ENCODE results near the gene SYTL2.
A peak's percentile ranks its signal among the peaks of the same experiment; 100 is the strongest.
"Not testable (repeated sequence)": the region's sequence is repeated elsewhere in the genome, so short reads cannot be mapped to it uniquely, and the experiment has no call there.

SYTL2 gene

DNA sequence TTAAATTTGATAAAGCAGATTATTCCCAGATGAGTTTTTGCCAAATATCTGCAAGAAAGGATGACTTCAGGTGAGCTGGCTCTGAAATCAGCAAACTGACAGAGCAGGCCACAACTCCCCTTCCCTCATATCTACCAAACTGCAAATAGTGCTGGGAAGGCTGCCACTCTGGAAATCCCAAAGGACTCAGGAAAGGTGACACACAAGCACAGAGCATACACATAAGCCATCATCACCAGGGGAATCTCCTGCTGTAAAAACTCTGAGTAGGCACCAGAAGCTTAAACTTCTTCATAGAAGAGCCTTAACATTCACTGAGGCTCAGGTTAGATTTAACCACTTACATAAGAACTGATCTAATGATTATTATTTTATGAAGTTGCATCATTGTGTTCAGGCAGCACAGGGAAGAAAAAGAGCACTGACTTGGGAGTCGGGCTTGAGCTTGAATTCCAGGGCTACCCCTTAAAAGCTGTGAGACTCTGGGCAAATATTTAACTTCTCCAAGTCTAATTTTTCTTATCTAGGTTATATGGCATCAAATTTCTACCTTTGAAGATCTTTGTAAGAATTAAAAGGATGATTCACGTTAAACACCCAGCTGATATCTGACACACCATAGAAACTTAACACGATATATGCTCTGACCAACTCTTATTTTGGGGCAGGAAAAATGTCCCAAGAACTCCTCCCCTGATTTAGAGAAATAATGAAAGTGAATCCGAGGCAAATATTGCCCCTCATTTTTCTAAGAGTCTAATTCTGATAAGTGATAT lies 15.0 kb downstream of the SYTL2 start:
- DNase-seq (ENCODE audit: low read depth in 2 of 2): no peak

DNA sequence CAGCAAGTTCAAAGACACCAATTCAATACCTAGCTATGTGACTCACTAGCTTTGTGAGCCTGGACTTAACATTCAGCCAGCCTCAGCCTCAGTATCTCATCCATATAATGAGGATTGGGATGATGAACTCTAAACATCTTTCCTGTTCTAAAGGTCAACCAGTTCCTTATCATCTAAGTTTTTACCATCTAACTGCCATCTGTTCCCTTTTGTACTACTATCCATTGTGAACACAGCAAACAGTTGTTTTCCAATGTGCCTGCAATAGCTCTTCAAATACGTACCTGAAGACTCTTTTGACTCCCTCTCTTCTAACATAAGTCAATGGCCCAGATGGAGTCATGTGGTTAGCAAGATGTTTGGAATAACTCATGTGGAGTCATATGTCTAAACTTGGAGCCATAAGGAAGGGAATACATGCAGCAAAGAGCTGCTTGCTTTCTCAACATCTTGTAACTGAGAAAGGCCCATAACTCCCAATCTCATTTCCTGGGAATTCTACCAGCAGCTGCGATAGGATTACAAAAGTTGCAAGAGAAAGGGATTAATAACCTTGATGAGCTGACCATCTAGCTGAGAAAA lies 19.4 kb downstream of the SYTL2 start:
- DNase-seq (ENCODE audit: low read depth in 2 of 2): no peak

- no peak for DNase-seq (ENCODE audit: low read depth in 2 of 2)
Observed at GRCh38 chr11:85787809-85788760, 22.9 kb downstream of the SYTL2 start.

GRCh38 chr11:85787168-85787567 lies 23.8 kb downstream of the SYTL2 start:
- no peak for DNase-seq (ENCODE audit: low read depth in 2 of 2)

- DNase-seq (ENCODE audit: low read depth in 2 of 2): no peak
Observed at GRCh38 chr11:85784480-85785265, 26.3 kb downstream of the SYTL2 start.

DNA sequence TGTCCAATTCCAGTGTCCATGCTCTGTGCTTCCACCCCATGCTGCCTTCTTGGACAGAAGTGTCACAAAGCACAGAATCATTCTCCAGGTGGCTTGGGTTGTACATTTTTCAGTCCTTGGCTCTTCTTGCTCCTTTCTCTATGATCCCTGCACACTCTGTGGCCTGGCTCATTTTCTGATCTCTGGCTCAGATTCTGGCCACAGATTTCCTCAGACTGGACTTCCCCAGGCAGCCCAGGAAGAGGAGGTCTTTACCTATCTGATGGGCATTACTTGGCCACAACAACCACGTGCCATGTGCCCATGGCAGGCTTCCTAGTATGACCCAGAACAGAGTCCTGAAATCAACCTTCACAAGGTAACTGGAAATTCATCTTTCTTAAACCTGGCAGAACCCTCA lies 27.2 kb downstream of the SYTL2 start:
- no peak for DNase-seq (ENCODE audit: low read depth in 2 of 2)

DNA sequence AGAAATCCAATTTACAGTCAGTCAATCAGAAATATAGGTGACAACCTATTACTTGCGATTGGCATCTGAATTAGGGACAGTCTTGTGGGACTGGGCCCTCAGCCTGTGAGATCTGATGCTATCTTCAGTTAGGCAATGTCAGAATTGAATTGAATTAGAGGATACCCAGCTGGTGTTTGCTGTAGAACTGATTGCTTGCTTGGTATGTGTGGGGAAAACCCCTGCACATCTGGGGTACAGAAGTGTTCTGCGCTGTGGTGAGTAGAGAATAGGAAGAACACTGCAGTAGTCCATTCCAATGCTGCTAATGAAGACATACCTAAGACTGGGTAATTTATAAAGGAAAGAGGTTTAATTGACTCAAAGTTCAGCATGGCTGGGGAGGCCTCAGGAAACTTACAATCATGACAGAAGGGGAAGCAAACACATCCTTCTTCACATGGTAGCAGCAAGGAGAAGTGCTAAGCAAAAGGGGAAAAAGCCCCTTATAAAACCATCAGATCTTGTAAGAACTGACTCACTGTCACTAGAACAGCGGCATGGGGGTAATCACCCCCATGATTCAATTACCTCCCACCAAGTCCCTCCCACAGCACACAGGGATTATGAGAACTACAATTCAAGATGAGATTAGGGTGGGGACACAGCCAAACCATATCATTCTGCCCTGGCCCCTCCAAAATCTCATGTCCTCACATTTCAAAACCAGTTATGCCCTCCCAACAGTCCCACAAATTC lies 30.0 kb downstream of the SYTL2 start:
- peak in 1 of 2 donors; percentile 11 for DNase-seq (ENCODE audit: low read depth in 2 of 2)

DNA sequence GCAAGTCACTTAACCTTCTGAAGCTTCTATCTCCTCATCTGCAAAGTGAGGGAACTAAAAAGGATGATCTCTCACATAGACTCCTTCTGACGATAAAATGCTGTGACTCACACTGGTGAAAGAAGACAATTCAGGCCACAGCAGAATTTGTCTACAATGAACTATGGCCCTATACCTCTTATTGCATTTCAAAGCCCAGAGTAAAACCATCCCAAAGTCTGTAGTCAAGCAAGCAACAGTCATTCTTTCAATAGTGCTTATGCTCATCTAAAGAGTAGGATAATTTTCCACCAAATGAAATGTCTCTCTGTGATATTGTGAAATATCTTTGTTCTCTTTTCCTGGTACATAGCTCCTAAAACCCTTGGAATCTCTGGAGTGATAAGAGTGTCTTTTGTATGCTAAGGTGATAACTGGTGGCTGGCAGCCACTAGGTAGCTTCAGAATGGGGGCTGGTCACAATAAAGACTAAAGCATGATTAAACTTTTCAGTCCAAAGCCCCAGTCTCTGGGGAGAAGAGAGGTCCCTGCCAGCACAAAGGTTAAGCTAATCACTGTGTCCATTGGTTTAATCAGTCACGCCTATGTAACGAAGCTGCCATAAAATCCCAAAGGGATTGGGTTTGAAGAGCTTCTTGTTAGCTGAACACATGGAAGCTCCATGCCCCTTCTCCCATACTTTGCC lies 30.8 kb downstream of the SYTL2 start:
- no peak for DNase-seq (ENCODE audit: low read depth in 2 of 2)

- not testable (repeated sequence) for DNase-seq (ENCODE audit: low read depth in 2 of 2)
Observed at GRCh38 chr11:85777603-85777972, 33.4 kb downstream of the SYTL2 start.

DNA sequence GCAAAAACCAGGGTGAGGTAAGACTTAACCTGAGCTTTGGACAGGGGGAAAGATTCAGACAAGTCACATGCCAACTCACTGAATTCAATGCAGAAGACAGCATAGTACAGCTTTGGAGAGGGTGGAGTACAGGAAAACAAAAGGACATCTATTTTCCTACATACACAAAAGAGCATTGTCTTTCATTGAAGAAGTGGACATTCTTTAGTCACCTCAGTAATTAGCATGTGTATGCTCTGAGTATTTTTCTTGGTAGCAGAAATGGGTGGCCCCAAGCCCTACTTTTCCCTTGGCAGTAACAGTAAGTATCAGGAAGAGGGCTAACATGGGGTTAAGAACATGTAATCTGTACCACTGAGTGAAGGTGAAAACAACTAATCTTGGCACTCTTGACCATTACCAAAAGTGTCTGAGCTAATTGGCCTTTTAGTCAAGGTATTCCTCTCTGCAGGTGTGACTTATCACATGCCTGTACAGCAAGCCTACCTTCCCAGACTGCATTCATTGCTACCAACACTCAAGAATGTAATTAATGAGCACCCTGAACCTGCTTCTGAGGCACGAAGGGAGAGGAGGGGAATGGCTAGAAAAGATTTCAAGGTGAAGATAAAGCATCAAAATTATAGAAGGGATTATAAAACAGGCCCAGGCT lies 33.9 kb downstream of the SYTL2 start:
- no peak for DNase-seq (ENCODE audit: low read depth in 2 of 2)

- no peak for DNase-seq (ENCODE audit: low read depth in 2 of 2)
Observed at GRCh38 chr11:85774256-85775101, 36.5 kb downstream of the SYTL2 start.

DNA sequence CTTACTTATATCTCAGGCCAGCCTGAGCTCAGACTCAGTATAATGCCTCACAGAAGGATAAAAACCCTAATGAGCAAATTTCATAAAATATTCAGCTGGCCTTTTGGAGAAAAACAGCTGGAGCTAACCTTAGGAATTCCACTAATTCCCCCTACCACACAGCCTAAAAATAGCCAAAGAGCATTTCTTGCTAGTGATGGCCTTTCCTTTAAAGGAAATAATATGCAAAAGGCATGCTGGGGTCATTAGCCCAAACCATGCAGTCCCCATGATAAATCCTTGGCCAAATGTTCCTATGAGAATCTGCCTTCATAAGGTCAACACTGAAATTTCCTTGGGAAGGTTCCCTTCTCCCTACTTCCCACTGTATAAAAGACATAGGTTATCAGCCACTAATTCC lies 38.2 kb downstream of the SYTL2 start:
- DNase-seq (ENCODE audit: low read depth in 2 of 2): no peak

DNA sequence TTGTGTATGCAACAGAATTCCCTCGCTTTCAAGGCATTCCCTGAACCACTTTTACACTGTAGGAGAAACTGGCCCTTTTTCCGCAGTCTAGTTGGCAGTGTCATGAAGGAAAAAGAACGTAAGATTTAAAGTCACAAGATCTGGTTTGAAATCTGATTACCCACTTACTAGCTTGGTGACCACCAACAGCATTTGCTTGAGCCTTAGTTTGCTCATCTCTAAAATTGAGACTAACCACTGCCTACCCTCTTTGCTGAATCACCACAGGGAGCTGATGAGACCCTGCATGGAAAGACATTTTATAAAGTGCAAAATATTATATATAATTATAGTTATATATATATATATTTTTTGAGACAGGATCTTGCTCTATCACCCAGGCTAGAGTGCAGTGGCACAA lies 39.4 kb downstream of the SYTL2 start:
- no peak for DNase-seq (ENCODE audit: low read depth in 2 of 2)

- DNase-seq (ENCODE audit: low read depth in 2 of 2): no peak
Observed at GRCh38 chr11:85769771-85770170, 41.2 kb downstream of the SYTL2 start.

- no peak for DNase-seq (ENCODE audit: low read depth in 2 of 2)
Observed at GRCh38 chr11:85768473-85769146, 42.3 kb downstream of the SYTL2 start.

DNA sequence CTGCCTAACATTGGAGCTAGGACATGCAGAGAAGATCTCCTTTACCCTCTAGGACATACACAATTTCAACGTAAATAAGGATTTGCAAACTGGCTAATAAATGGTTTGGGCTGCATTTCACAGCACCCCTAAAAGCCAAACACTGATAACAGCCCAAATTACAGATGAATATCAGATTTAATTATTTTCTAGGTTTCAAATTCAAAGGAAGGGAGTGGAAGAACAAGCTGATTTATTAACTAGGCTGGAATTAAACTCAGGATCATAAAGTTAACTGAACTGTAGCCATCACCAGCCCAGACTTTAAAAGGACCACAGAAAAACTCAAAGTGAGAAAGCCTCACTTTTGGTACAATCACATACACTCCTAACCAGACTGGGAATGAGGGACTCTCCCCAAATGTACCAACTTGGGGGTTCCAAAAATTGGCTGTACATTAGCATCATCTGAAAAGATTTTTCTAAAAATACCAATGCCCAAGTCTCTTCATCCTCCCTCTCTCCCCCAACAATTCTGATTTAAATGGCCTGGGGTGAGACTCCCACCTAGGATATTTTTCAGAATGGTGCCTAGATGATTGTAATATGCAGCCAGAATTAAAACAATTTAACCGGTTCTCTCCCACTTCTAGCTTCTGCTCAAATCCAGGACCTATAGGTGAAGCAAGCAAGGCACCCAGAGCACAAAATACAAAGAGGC lies 43.5 kb downstream of the SYTL2 start:
- DNase-seq (ENCODE audit: low read depth in 2 of 2): no peak

DNA sequence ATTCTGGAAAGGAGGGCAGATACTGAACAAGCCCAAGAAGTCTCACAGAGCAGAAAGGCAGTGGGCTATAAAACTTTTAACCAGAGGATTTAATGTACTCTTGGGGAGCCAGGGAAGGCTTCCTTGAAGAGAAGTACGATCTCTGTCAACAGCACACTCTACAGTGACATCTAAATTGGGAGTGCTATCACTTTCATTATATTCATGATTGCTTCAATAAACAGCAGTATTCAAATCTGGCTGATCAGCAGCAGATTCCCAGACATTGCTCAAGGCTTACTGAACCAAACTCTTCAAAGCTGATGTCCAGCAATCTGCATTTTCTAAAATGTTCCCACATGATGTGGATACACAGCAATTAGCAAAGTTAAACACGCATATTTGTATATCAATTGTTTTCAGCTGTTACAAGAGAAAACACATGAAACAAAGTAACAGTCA lies 44.2 kb downstream of the SYTL2 start:
- DNase-seq (ENCODE audit: low read depth in 2 of 2): no peak

GRCh38 chr11:85764796-85765195 lies 46.1 kb downstream of the SYTL2 start:
- DNase-seq (ENCODE audit: low read depth in 2 of 2): no peak

Data from stimulated activated CD8-positive, alpha-beta memory T cell treated with anti-CD3 and anti-CD28 coated beads, Interleukin-15, amount 100 ng/mL, for 48 hours (primary cell).